Astrocyte (in vitro differentiated cells and primary cell): Measurements from ENCODE around the gene RUNX1. TPM values are rescaled to one million over a fixed set of nuclear protein-coding genes. Genes with fewer than 3 reads are reported as not detected.

Source experiments
- DNase-seq: peaks from one replicate; pipeline ENCODE4 v3.0.0-alpha.2; 2010; ENCODE audit warnings: low read depth
- FAIRE-seq: peaks from 2 replicates; lab custom pipeline; 2011; peaks lifted over from hg19 to GRCh38; lab: Jason Lieb, UNC
- H2AFZ ChIP-seq: 2 replicates; pipeline ENCODE4 v1.6.0; 2012; ENCODE audit warnings: low read depth, low read length, inconsistent platforms
- H3K27ac ChIP-seq: 2 replicates; pipeline ENCODE4 v1.5.1; 2011; ENCODE audit warnings: low read depth, low read length, inconsistent platforms
- H3K27me3 ChIP-seq: 2 replicates; pipeline ENCODE4 v1.6.0; 2011; ENCODE audit warnings: low read length, inconsistent platforms; ENCODE audit not compliant: insufficient read depth
- H3K36me3 ChIP-seq: 2 replicates; pipeline ENCODE4 v1.5.1; 2011; ENCODE audit warnings: low read length, inconsistent platforms; ENCODE audit not compliant: insufficient read depth
- H3K4me1 ChIP-seq: 2 replicates; pipeline ENCODE4 v1.5.1; 2011; ENCODE audit warnings: low read length, inconsistent platforms; ENCODE audit not compliant: insufficient read depth
- H3K4me2 ChIP-seq: 2 replicates; pipeline ENCODE4 v1.6.0; 2012; ENCODE audit warnings: low read length, inconsistent platforms
- H3K4me3 ChIP-seq: 2 replicates; pipeline ENCODE4 v1.5.1; 2011; ENCODE audit warnings: low read depth, mild to moderate bottlenecking, low read length, inconsistent platforms; ENCODE audit not compliant: insufficient read depth
- H3K79me2 ChIP-seq: 2 replicates; pipeline ENCODE4 v1.6.0; 2012; ENCODE audit warnings: mild to moderate bottlenecking, low read length, inconsistent platforms; ENCODE audit not compliant: insufficient read depth
- H3K9ac ChIP-seq: 2 replicates; pipeline ENCODE4 v1.6.0; 2012; ENCODE audit warnings: mild to moderate bottlenecking, low read length, inconsistent platforms
- H3K9me3 ChIP-seq: 2 replicates; pipeline ENCODE4 v1.5.1; 2012; ENCODE audit warnings: low read depth, mild to moderate bottlenecking, low read length, inconsistent platforms; ENCODE audit not compliant: insufficient read depth
- H4K20me1 ChIP-seq: 2 replicates; pipeline ENCODE4 v1.6.0; 2012; ENCODE audit warnings: low read length, inconsistent platforms; ENCODE audit not compliant: insufficient read depth
- H3K27ac Mint-ChIP-seq: one replicate; pipeline ENCODE4 v1.8.0; 2021; ENCODE audit warnings: mild to moderate bottlenecking, mixed read lengths; ENCODE audit not compliant: unreplicated experiment
- H3K27me3 Mint-ChIP-seq: one replicate; pipeline ENCODE4 v1.8.0; 2021; ENCODE audit warnings: low read depth, mixed read lengths; ENCODE audit not compliant: unreplicated experiment
- H3K36me3 Mint-ChIP-seq: one replicate; pipeline ENCODE4 v1.8.0; 2021; ENCODE audit warnings: low read depth, mixed read lengths; ENCODE audit not compliant: unreplicated experiment
- H3K4me1 Mint-ChIP-seq: one replicate; pipeline ENCODE4 v1.8.0; 2021; ENCODE audit warnings: low read depth, mixed read lengths; ENCODE audit not compliant: unreplicated experiment
- H3K4me3 Mint-ChIP-seq: one replicate; pipeline ENCODE4 v1.8.0; 2021; ENCODE audit warnings: mild to moderate bottlenecking, moderate library complexity, mixed read lengths; ENCODE audit not compliant: unreplicated experiment
- H3K9me3 Mint-ChIP-seq: one replicate; pipeline ENCODE4 v1.8.0; 2021; ENCODE audit warnings: mild to moderate bottlenecking, mixed read lengths; ENCODE audit not compliant: unreplicated experiment
- EZH2 ChIP-seq: IDR thresholded peaks from 2 replicates; pipeline ENCODE4 v1.6.1; 2012; ENCODE audit warnings: mild to moderate bottlenecking, low read length, inconsistent platforms; ENCODE audit not compliant: insufficient read depth
- total RNA-seq: library from RNA; stranded (reverse); gene quantifications from 2 replicates; pipeline ENCODE4 v1.2.1, GENCODE V29; 2021
- TF ChIP-seq, protein P1 (sequence below): IDR thresholded peaks from 2 replicates; pipeline ENCODE4 v1.5.1; 2011; ENCODE audit warnings: low read depth, mild to moderate bottlenecking, inconsistent platforms, low read length, moderate library complexity; ENCODE audit not compliant: insufficient read depth

Gene RUNX1
- total RNA-seq, 1 donor from 2014 or later: 84.6 TPM

DNA sequence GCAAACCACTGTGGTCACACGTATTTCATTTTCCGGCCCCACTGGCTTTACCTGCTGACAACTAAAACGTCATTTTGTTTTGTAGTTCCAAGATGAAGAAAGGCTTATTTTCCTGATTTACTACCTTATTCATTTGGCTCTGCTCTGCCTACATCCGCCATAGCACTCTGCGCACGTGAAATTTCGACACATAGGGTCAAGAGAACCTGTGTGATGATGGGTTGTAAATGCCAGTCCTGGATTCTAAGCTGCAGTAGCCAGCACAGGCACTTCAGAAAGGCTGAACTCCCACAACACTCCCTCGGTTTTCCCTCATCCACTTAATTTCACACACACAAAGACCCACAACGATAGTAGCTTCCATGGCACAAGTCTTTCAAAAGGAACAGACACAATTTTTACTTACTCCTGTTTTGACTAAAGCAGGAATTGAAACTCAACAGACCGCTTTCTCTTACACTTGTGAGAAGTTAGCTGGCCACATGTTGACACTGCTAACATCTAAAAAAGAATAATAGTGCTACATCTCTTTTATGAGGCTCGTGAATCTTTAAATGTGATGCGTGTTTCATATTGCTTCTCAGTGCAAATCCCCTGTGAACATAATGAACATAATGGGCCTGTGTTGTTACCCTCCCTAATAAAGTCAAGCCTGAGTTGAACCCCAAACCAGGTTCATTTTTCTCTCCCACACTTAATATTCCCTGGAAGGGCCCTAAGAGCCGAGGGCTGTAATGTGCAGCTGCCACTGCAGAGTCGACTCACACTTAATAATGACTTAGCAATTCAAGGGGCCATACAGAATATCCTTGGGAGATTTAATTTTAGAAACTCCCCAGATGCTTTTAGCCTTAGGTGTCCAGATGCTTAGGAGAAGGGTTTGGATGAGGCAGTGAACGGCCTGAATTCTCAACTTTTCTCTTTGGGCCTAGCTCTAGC is 1.5 kb upstream of the RUNX1 start:
- no peaks in the 10 kb centered on the region for H3K27me3 Mint-ChIP-seq
- FAIRE-seq (no peak), DNase-seq (peak; percentile 68)
- H3K27ac ChIP-seq: peak overlapping the region; percentile 91
- H3K4me1 ChIP-seq: peaks cover 47% of the 10 kb centered on the region
- no peaks in the 10 kb centered on the region for H4K20me1 ChIP-seq
- H3K9me3 ChIP-seq: no peaks in the 10 kb centered on the region
- peak overlapping the region; percentile 99 for H3K27ac Mint-ChIP-seq
- H3K79me2 ChIP-seq: peaks cover 21% of the 10 kb centered on the region
- TF ChIP-seq EZH2: no peak
- TF ChIP-seq, protein P1, sequence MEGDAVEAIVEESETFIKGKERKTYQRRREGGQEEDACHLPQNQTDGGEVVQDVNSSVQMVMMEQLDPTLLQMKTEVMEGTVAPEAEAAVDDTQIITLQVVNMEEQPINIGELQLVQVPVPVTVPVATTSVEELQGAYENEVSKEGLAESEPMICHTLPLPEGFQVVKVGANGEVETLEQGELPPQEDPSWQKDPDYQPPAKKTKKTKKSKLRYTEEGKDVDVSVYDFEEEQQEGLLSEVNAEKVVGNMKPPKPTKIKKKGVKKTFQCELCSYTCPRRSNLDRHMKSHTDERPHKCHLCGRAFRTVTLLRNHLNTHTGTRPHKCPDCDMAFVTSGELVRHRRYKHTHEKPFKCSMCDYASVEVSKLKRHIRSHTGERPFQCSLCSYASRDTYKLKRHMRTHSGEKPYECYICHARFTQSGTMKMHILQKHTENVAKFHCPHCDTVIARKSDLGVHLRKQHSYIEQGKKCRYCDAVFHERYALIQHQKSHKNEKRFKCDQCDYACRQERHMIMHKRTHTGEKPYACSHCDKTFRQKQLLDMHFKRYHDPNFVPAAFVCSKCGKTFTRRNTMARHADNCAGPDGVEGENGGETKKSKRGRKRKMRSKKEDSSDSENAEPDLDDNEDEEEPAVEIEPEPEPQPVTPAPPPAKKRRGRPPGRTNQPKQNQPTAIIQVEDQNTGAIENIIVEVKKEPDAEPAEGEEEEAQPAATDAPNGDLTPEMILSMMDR: no peak
- H2AFZ ChIP-seq: no peak overlapping the region
- no peaks in the 10 kb centered on the region for H3K36me3 ChIP-seq
- H3K4me2 ChIP-seq: peak overlapping the region; percentile 91
- no peaks in the 10 kb centered on the region for H3K27me3 ChIP-seq
- peaks cover 4% of the 10 kb centered on the region for H3K36me3 Mint-ChIP-seq
- H3K4me3 ChIP-seq: no peak overlapping the region
- H3K4me1 Mint-ChIP-seq: peaks cover 58% of the 10 kb centered on the region
- H3K9ac ChIP-seq: peak overlapping the region; percentile 34
- peak overlapping the region; percentile 28 for H3K4me3 Mint-ChIP-seq
- no peaks in the 10 kb centered on the region for H3K9me3 Mint-ChIP-seq

GRCh38 chr21:35048183-35048601 is 910 bp downstream of the RUNX1 start:
- H3K4me1 ChIP-seq: peaks cover 47% of the 10 kb centered on the region
- H3K36me3 ChIP-seq: peaks cover 3% of the 10 kb centered on the region
- peaks cover 56% of the 10 kb centered on the region for H3K4me1 Mint-ChIP-seq
- H3K4me2 ChIP-seq: peak overlapping the region; percentile 91
- H3K27me3 Mint-ChIP-seq: no peaks in the 10 kb centered on the region
- TF ChIP-seq, protein P1: no peak
- no peak for TF ChIP-seq EZH2
- peak overlapping the region; percentile 87 for H3K9ac ChIP-seq
- no peak for FAIRE-seq
- H3K9me3 ChIP-seq: no peaks in the 10 kb centered on the region
- H3K36me3 Mint-ChIP-seq: peaks cover 11% of the 10 kb centered on the region
- peaks cover 44% of the 10 kb centered on the region for H3K79me2 ChIP-seq
- H3K27ac Mint-ChIP-seq: peak overlapping the region; percentile 99
- H3K4me3 Mint-ChIP-seq: peak overlapping the region; percentile 94
- H4K20me1 ChIP-seq: no peaks in the 10 kb centered on the region
- H3K27ac ChIP-seq: peak overlapping the region; percentile 91
- H2AFZ ChIP-seq: no peak overlapping the region
- DNase-seq: peak; percentile 30
- no peaks in the 10 kb centered on the region for H3K27me3 ChIP-seq
- H3K4me3 ChIP-seq: peak overlapping the region; percentile 70
- no peaks in the 10 kb centered on the region for H3K9me3 Mint-ChIP-seq
